HCT116 (cell line): Measurements from ENCODE around the gene PIP4P1. TPM values are rescaled to one million over a fixed set of nuclear protein-coding genes. Genes with fewer than 3 reads are reported as not detected.
A peak's percentile ranks its signal among the peaks of the same experiment; 100 is the strongest.

Source experiments
- ATAC-seq: fragments of 200-7000 bp; cut with Tn5 transposase; 2 replicates; pipeline ENCODE4 v1.9.1; 2020; ENCODE audit warnings: mild to moderate bottlenecking, moderate library complexity
- Bru-seq: library from RNA; stranded (reverse); fragments of 400-500 nt; gene quantifications from one replicate; lab custom pipeline; 2021; lab: Mats Ljungman, UMichigan
- BruChase-seq, 2 experiments: library from RNA; stranded (reverse); fragments of 400-500 nt; gene quantifications; one replicate each; lab custom pipeline; 2021; lab: Mats Ljungman, UMichigan
- BruUV-seq: library from RNA; stranded (reverse); fragments of 400-500 nt; replicated peaks from 2 replicates; lab custom pipeline; 2021; lab: Mats Ljungman, UMichigan
- CTCF ChIA-PET: fragments of 300-600 bp; sonication (Branson Sonifier 250); formaldehyde crosslinking; loops from one replicate; lab custom pipeline; 2021; ENCODE audit warnings: antibody characterized with exemption; lab: Charles Lee
- POLR2A ChIA-PET: fragments of 300-600, 350-600 bp; sonication (Branson Sonifier 250); formaldehyde crosslinking; loops from one replicate; lab custom pipeline; 2021; ENCODE audit warnings: antibody characterized with exemption; lab: Charles Lee
- RAD21 ChIA-PET, 2 experiments: fragments of 300-600 bp; sonication (Branson Sonifier 250); formaldehyde crosslinking; loops; one replicate each; lab custom pipeline; 2023; ENCODE audit warnings: low total read pairs in 2 of 2; ENCODE audit not compliant: uncharacterized antibody in 2 of 2, unreplicated experiment in 2 of 2, low non-redundant PET in 1 of 2; lab: Charles Lee
- DNase-seq: peaks from one replicate; pipeline ENCODE4 v3.0.0-alpha.2; 2010; ENCODE audit warnings: low read depth, low spot score
- H2AFZ ChIP-seq: fragments of 200-600 bp; shearing (Covaris generic), sonication (generic); 2 replicates; pipeline ENCODE4 v1.6.1; 2017; ENCODE audit warnings: low read depth, mixed run types, mixed read lengths, antibody characterized with exemption, low read length; ENCODE audit not compliant: poor library complexity, severe bottlenecking
- H3K27ac ChIP-seq: 2 replicates; pipeline ENCODE4 v1.5.1; 2012; ENCODE audit warnings: low read depth, low read length
- H3K27me3 ChIP-seq: fragments of 200-600 bp; sonication (generic); 2 replicates; pipeline ENCODE4 v1.6.1; 2016; ENCODE audit warnings: mixed run types, low read length, mixed read lengths; ENCODE audit not compliant: insufficient read depth
- H3K36me3 ChIP-seq, 2 experiments: fragments of 200-500 bp in 1 of 2; fragments of 200-600 bp in 1 of 2; sonication (Bioruptor generic) in 1 of 2; sonication (generic) in 1 of 2; 2 replicates each; pipeline versions ENCODE4 v1.5.1 to v1.6.1; 2014 to 2016; ENCODE audit warnings: low read length in 2 of 2, inconsistent platforms in 1 of 2, mixed read lengths in 1 of 2, mixed run types in 1 of 2; ENCODE audit not compliant: insufficient read depth in 2 of 2, control insufficient read depth in 1 of 2
- H3K4me1 ChIP-seq, 2 experiments: fragments of 200-600 bp in 1 of 2; sonication (generic) in 1 of 2; 2 replicates each; pipeline versions ENCODE4 v1.5.1 to v1.6.1; 2012 to 2017; ENCODE audit warnings: low read length in 2 of 2, inconsistent platforms in 1 of 2, mild to moderate bottlenecking in 1 of 2, mixed read lengths in 1 of 2, mixed run types in 1 of 2, moderate library complexity in 1 of 2; ENCODE audit not compliant: insufficient read depth in 2 of 2, control insufficient read depth in 1 of 2
- H3K4me2 ChIP-seq: fragments of 200-600 bp; sonication (generic); 2 replicates; pipeline ENCODE4 v1.6.1; 2017; ENCODE audit warnings: mixed run types, low read length, mixed read lengths
- H3K4me3 ChIP-seq, 2 experiments: fragments of 200-600 bp in 1 of 2; sonication (generic) in 1 of 2; replicated peaks in 1 of 2; 2 replicates each; pipeline ENCODE4 v1.5.1; 2011 to 2016; ENCODE audit warnings: low read length in 2 of 2, control low read depth in 1 of 2, low read depth in 1 of 2, mild to moderate bottlenecking in 1 of 2, mixed read lengths in 1 of 2, mixed run types in 1 of 2
- H3K79me2 ChIP-seq: fragments of 200-600 bp; sonication (generic); 2 replicates; pipeline ENCODE4 v1.6.1; 2017; ENCODE audit warnings: mild to moderate bottlenecking, mixed run types, low read length, moderate library complexity, mixed read lengths; ENCODE audit not compliant: insufficient read depth
- H3K9ac ChIP-seq: fragments of 200-600 bp; sonication (generic); 2 replicates; pipeline ENCODE4 v1.6.1; 2016; ENCODE audit warnings: low read length, mixed read lengths
- H3K9me2 ChIP-seq: fragments of 200-600 bp; sonication (generic), shearing (Covaris generic); 2 replicates; pipeline ENCODE4 v1.6.1; 2017; ENCODE audit warnings: mixed run types, mild to moderate bottlenecking, moderate library complexity; ENCODE audit not compliant: insufficient read depth
- H3K9me3 ChIP-seq, 2 experiments: fragments of 200-500 bp in 1 of 2; fragments of 200-600 bp in 1 of 2; sonication (Bioruptor generic) in 1 of 2; sonication (generic) in 1 of 2; 2 replicates each; pipeline ENCODE4 v1.6.1; 2014 to 2017; ENCODE audit warnings: low read length in 2 of 2, mixed read lengths in 2 of 2, inconsistent platforms in 1 of 2, low read depth in 1 of 2, mild to moderate bottlenecking in 1 of 2, mixed run types in 1 of 2, moderate library complexity in 1 of 2; ENCODE audit not compliant: control insufficient read depth in 1 of 2, insufficient read depth in 1 of 2
- H4K20me1 ChIP-seq: fragments of 200-600 bp; sonication (generic), shearing (Covaris generic); 2 replicates; pipeline ENCODE4 v1.6.1; 2017; ENCODE audit warnings: mixed run types, mild to moderate bottlenecking, moderate library complexity; ENCODE audit not compliant: insufficient read depth
- CEBPB ChIP-seq: IDR thresholded peaks from 2 replicates; pipeline ENCODE4 v1.6.1; 2012; ENCODE audit warnings: low read depth
- POLR2A ChIP-seq: IDR thresholded peaks from 2 replicates; pipeline ENCODE4 v1.7.0; 2011; ENCODE audit warnings: borderline replicate concordance; ENCODE audit not compliant: insufficient read depth, insufficient read length; ENCODE audit errors: extremely low read depth
- POLR2AphosphoS5 ChIP-seq: IDR thresholded peaks from 2 replicates; pipeline ENCODE4 v1.6.1; 2011; ENCODE audit warnings: mild to moderate bottlenecking, low read depth, low read length, moderate library complexity
- SP1 ChIP-seq: IDR thresholded peaks from 2 replicates; pipeline ENCODE4 v1.6.1; 2012; ENCODE audit warnings: low read depth
- TCF7L2 ChIP-seq: IDR thresholded peaks from 2 replicates; pipeline ENCODE4 v1.7.0; 2011; ENCODE audit warnings: borderline replicate concordance, inconsistent platforms; ENCODE audit not compliant: insufficient read depth, insufficient read length; ENCODE audit errors: extremely low read depth
- YY1 ChIP-seq: IDR thresholded peaks from 2 replicates; pipeline ENCODE4 v1.6.1; 2011; ENCODE audit warnings: low read length, low read depth, moderate library complexity, mild to moderate bottlenecking; ENCODE audit not compliant: insufficient replicate concordance; ENCODE audit errors: extremely low read depth
- ZFX ChIP-seq: fragments of 450-650 bp; IDR thresholded peaks from 2 replicates; pipeline ENCODE4 v1.6.1; 2017
- intact Hi-C: fragments of 100-400 bp; cut with micrococcal nuclease; formaldehyde crosslinking; loops from 2 replicates; pipeline ENCODE4 v1.10.0; 2022
- long read RNA-seq: library from polyadenylated mRNA; unstranded; transcript quantifications from one replicate; pipeline ENCODE4 v2.0.0, GENCODE V29; 2021; ENCODE audit not compliant: unreplicated experiment
- polyA plus RNA-seq: library from polyadenylated mRNA; unstranded; fragments of >200 nt; gene quantifications from 2 replicates; pipeline ENCODE4 v1.2.1, GENCODE V29; 2012; ENCODE audit warnings: missing spikeins
- total RNA-seq: library from RNA; stranded (reverse); gene quantifications from one replicate; pipeline ENCODE4 v1.2.1, GENCODE V29; 2021; ENCODE audit not compliant: unreplicated experiment
- TF ChIP-seq, protein P1 (sequence below): IDR thresholded peaks from 2 replicates; pipeline ENCODE4 v1.6.1; 2011; ENCODE audit warnings: mild to moderate bottlenecking, low read length, moderate library complexity; ENCODE audit not compliant: insufficient replicate concordance; ENCODE audit errors: extremely low read depth
- TF ChIP-seq, protein P2 (sequence below): IDR thresholded peaks from 2 replicates; pipeline ENCODE4 v1.6.1; 2012

Gene PIP4P1
- 35.4 TPM for total RNA-seq
- polyA plus RNA-seq: 34.6 and 39.5 TPM in 2 replicates
- Bru-seq, nascent RNA: percentile 89 among the genes with signal in this experiment
- BruChase-seq, experiment 1, labeled RNA remaining after a 6-hour chase: percentile 76 among the genes with signal in this experiment
- BruChase-seq, experiment 2, labeled RNA remaining after a 2-hour chase: percentile 95 among the genes with signal in this experiment
- long read RNA-seq, transcript PIP4P1-202 (7 exons, 1,696 nt): minor isoform, 23 of 78 reads
- long read RNA-seq, transcript PIP4P1-201 (7 exons, 1,961 nt): major isoform, 35 of 78 reads
- long read RNA-seq, partial matches to known transcripts: 8 of 78 reads
- long read RNA-seq, other reads (novel, unspliced or antisense): 8 of 78 reads

DNA sequence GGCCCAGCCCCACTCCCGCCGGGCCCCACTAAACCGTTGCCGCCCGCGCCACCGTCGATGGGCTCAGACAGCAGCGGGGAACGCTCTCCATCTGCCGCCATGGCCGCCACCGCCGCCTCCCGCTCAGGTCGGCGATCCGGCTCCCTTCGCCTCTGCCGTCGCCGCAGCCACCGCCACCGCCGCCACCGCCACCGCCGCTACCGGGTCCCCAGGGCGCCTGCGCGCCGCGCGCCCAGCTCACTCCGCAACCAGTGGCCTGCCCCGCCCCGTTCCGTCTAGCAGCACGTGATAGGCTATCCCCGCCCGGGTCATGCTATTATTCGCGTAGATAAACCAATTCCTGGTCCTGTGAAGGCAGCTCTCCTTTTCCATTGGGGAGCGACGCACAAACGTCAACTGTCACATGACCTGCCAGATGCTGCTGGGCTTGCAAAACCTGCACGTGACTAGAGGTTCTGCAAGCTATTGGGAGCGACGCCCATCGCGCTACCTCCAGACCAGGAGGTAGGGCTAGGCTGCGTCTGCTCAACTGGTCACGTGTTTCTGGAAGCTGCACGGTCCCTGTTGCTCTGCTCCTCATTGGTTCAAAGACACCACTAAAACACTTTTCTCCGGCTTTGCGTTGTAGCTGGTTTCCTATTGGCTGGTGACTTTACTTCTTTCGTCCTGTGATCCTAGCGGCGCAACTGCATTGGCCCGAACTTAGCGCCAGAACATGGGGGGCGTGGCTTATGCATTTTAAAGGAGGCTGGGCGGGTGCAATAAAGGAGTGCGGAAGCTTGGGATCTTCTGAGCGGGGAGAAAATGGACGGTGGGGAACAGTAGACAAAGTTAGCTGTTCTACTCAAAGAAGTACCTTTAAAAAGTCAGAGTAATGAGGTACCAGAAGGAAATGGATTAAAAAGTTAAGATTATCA is at the start of gene PIP4P1:
TSS of gene PIP4P1 (minus strand) at position 210 of the 917 bp plus-strand sequence. CDS start at position 101, 109 bp downstream.
- H3K9me2 ChIP-seq: no peaks in the 10 kb centered on the region
- BruUV-seq: no TSS peak
- peaks cover 36% of the 10 kb centered on the region for H3K79me2 ChIP-seq
- ChIA-PET POLR2A (interaction anchor here (0.9 to 1.7 kb wide), 11 partner anchors 8 to 169 kb away, joined by 3 to 26 read pairs (median 4); partner anchors contain the start of genes PARP2, PNP and TEP1), RAD21 (interaction anchor here in 1 of 2 experiments (0.6 to 1.2 kb wide), 2 partner anchors 46 to 118 kb away, joined by 3 to 4 read pairs; partner anchors contain the start of gene PARP2), CTCF (interaction anchor here (0.9 to 1.5 kb wide), 9 partner anchors 26 to 196 kb away, joined by 3 to 9 read pairs (median 3); partner anchors contain the start of gene TEP1)
- peak within 1 kb of the TSS; percentile 87 for H3K27ac ChIP-seq
- DNase-seq (peak; percentile 100), ATAC-seq (peak; percentile 91)
- TF ChIP-seq POLR2A (peak; percentile 94), POLR2AphosphoS5 (peak; percentile 59; the same call in 1 of the 2 replicates), YY1 (no peak), SP1 (peak; percentile 89), TCF7L2 (peak; percentile 75), ZFX (peak; percentile 12), CEBPB (no peak)
- TF ChIP-seq, protein P1, sequence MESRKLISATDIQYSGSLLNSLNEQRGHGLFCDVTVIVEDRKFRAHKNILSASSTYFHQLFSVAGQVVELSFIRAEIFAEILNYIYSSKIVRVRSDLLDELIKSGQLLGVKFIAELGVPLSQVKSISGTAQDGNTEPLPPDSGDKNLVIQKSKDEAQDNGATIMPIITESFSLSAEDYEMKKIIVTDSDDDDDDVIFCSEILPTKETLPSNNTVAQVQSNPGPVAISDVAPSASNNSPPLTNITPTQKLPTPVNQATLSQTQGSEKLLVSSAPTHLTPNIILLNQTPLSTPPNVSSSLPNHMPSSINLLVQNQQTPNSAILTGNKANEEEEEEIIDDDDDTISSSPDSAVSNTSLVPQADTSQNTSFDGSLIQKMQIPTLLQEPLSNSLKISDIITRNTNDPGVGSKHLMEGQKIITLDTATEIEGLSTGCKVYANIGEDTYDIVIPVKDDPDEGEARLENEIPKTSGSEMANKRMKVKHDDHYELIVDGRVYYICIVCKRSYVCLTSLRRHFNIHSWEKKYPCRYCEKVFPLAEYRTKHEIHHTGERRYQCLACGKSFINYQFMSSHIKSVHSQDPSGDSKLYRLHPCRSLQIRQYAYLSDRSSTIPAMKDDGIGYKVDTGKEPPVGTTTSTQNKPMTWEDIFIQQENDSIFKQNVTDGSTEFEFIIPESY: peak; percentile 20
- TF ChIP-seq, protein P2, sequence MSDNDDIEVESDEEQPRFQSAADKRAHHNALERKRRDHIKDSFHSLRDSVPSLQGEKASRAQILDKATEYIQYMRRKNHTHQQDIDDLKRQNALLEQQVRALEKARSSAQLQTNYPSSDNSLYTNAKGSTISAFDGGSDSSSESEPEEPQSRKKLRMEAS: peak; percentile 96
- H3K4me3 ChIP-seq: peak within 1 kb of the TSS; percentile 72 to 85
- no peaks in the 10 kb centered on the region for H3K27me3 ChIP-seq
- no peaks in the 10 kb centered on the region for H4K20me1 ChIP-seq
- H3K4me2 ChIP-seq: peak within 1 kb of the TSS; percentile 99
- peak within 1 kb of the TSS; percentile 84 for H3K9ac ChIP-seq
- no peak within 1 kb of the TSS for H2AFZ ChIP-seq
- intact Hi-C loops: loop anchor here (1.0 kb wide), 1 partner anchor 118 kb away; the partner anchor contains the start of gene PARP2
- peaks cover 22 to 25% of the 10 kb centered on the region in 2 experiments for H3K4me1 ChIP-seq
- no peaks in the 10 kb centered on the region for H3K9me3 ChIP-seq
- peaks cover 25 to 31% of the 10 kb centered on the region in 2 experiments for H3K36me3 ChIP-seq
